Measurements from ENCODE around the gene CDK11B. TPM values are rescaled to one million over a fixed set of nuclear protein-coding genes. Genes with fewer than 3 reads are reported as not detected.

Gene CDK11B
- total RNA-seq, 1 experiment from 2014 or later = 38.6 TPM

DNA sequence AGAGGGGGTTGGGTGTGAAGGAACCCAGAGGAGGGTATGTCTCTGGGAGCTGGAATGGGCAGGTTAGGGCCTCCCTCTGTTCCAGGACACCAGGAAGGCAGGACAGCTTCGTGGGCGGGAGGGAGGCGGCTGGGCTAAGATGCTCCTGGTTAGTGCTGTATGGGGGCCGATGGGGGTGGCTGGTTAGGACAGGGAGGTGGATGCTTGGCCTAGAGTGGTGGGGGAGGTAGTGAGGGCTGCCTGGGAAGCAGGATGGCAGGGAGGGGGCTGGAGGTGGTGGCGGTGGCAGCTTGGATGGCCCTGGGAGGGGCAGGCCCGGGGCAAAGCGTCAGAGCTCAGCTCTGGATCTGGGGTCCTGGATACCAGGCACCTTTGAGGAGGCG is 33.0 kb downstream of the CDK11B start:
- no peaks in the 10 kb centered on the region for H3K36me3 ChIP-seq (ENCODE audit: low read depth, low read length)
- intact Hi-C loops (cut with micrococcal nuclease) = no loop called here
- H3K9me2 ChIP-seq (replicated peaks; ENCODE audit: low read length) = no peaks in the 10 kb centered on the region
- no peak for ATAC-seq
- POLR2A ChIA-PET (ENCODE audit: unreplicated experiment) = no interaction called here
- H3K9me3 ChIP-seq (ENCODE audit: low read length) = no peaks in the 10 kb centered on the region
- no TSS peak for BruUV-seq (replicated peaks)
- no peaks in the 10 kb centered on the region for H3K4me1 ChIP-seq (ENCODE audit: insufficient read depth, low read length)
- H3K4me3 ChIP-seq (ENCODE audit: low read length) = no peak overlapping the region
- DNase-seq = no peak
- no peak overlapping the region for H2AFZ ChIP-seq (ENCODE audit: low read length)
- H3K27ac ChIP-seq (ENCODE audit: low read length) = no peak overlapping the region
- CTCF ChIA-PET = no interaction called here
- no peak overlapping the region for H3K4me2 ChIP-seq (ENCODE audit: low read length)
- H4K20me1 ChIP-seq (ENCODE audit: low read length) = no peaks in the 10 kb centered on the region; the same call in 1 of the 2 replicates
- H3K9ac ChIP-seq (ENCODE audit: low read length) = no peak overlapping the region
- no peaks in the 10 kb centered on the region for H3F3A ChIP-seq (ENCODE audit: low read length, unreplicated experiment)
- H3K79me2 ChIP-seq (ENCODE audit: low read length) = no peaks in the 10 kb centered on the region
- H3K27me3 ChIP-seq (ENCODE audit: low read length) = no peaks in the 10 kb centered on the region
- TF ChIP-seq, protein P1, sequence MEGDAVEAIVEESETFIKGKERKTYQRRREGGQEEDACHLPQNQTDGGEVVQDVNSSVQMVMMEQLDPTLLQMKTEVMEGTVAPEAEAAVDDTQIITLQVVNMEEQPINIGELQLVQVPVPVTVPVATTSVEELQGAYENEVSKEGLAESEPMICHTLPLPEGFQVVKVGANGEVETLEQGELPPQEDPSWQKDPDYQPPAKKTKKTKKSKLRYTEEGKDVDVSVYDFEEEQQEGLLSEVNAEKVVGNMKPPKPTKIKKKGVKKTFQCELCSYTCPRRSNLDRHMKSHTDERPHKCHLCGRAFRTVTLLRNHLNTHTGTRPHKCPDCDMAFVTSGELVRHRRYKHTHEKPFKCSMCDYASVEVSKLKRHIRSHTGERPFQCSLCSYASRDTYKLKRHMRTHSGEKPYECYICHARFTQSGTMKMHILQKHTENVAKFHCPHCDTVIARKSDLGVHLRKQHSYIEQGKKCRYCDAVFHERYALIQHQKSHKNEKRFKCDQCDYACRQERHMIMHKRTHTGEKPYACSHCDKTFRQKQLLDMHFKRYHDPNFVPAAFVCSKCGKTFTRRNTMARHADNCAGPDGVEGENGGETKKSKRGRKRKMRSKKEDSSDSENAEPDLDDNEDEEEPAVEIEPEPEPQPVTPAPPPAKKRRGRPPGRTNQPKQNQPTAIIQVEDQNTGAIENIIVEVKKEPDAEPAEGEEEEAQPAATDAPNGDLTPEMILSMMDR (conservative IDR thresholded peaks at IDR 0.05; ENCODE audit: low read depth, low read length) = no peak
- TF ChIP-seq EZH2 (IDR thresholded peaks at IDR 0.05; ENCODE audit: low read length, unreplicated experiment) (no peak), EZH2phosphoT487 (IDR thresholded peaks at IDR 0.05; ENCODE audit: borderline replicate concordance, low read length) (no peak)

GRCh38 chr1:1625404-1625775 is 33.4 kb downstream of the CDK11B start:
- ATAC-seq = no peak
- no peaks in the 10 kb centered on the region for H3K79me2 ChIP-seq (ENCODE audit: low read length)
- no peaks in the 10 kb centered on the region for H3K9me3 ChIP-seq (ENCODE audit: low read length)
- H3K27me3 ChIP-seq (ENCODE audit: low read length) = no peaks in the 10 kb centered on the region
- H2AFZ ChIP-seq (ENCODE audit: low read length) = no peak overlapping the region
- no peak for DNase-seq
- intact Hi-C loops (cut with micrococcal nuclease) = no loop called here
- no peak overlapping the region for H3K4me2 ChIP-seq (ENCODE audit: low read length)
- peaks cover 3% of the 10 kb centered on the region; the same call in 1 of the 2 replicates for H4K20me1 ChIP-seq (ENCODE audit: low read length)
- POLR2A ChIA-PET (ENCODE audit: unreplicated experiment) = no interaction called here
- no peak overlapping the region for H3K9ac ChIP-seq (ENCODE audit: low read length)
- H3K27ac ChIP-seq (ENCODE audit: low read length) = no peak overlapping the region
- TF ChIP-seq EZH2 (IDR thresholded peaks at IDR 0.05; ENCODE audit: low read length, unreplicated experiment) (no peak), EZH2phosphoT487 (IDR thresholded peaks at IDR 0.05; ENCODE audit: borderline replicate concordance, low read length) (no peak)
- TF ChIP-seq, protein P1 (conservative IDR thresholded peaks at IDR 0.05; ENCODE audit: low read depth, low read length) = no peak
- no peaks in the 10 kb centered on the region for H3K4me1 ChIP-seq (ENCODE audit: insufficient read depth, low read length)
- no peaks in the 10 kb centered on the region for H3F3A ChIP-seq (ENCODE audit: low read length, unreplicated experiment)
- no TSS peak for BruUV-seq (replicated peaks)
- CTCF ChIA-PET = no interaction called here
- no peaks in the 10 kb centered on the region for H3K36me3 ChIP-seq (ENCODE audit: low read depth, low read length)
- H3K4me3 ChIP-seq (ENCODE audit: low read length) = no peak overlapping the region
- H3K9me2 ChIP-seq (replicated peaks; ENCODE audit: low read length) = no peaks in the 10 kb centered on the region

- peaks cover 4% of the 10 kb centered on the region; the same call in 1 of the 2 replicates for H4K20me1 ChIP-seq (ENCODE audit: low read length)
Measured at GRCh38 chr1:1624443-1625403, 34.1 kb downstream of the CDK11B start.

More at GRCh38 chr1:1624443-1625403, 34.1 kb downstream of the CDK11B start:
- DNase-seq (no peak), ATAC-seq (no peak)
- TF ChIP-seq EZH2phosphoT487 (IDR thresholded peaks at IDR 0.05; ENCODE audit: borderline replicate concordance, low read length) (no peak), EZH2 (IDR thresholded peaks at IDR 0.05; ENCODE audit: low read length, unreplicated experiment) (no peak)
- TF ChIP-seq, protein P1 (conservative IDR thresholded peaks at IDR 0.05; ENCODE audit: low read depth, low read length) = no peak
- Histone ChIP-seq H3K4me1 (ENCODE audit: insufficient read depth, low read length) (no peaks in the 10 kb centered on the region), H3K9me3 (ENCODE audit: low read length) (no peaks in the 10 kb centered on the region), H3K4me2 (ENCODE audit: low read length) (no peak overlapping the region), H3K4me3 (ENCODE audit: low read length) (no peak overlapping the region), H3K36me3 (ENCODE audit: low read depth, low read length) (no peaks in the 10 kb centered on the region), H3K9ac (ENCODE audit: low read length) (no peak overlapping the region), H2AFZ (ENCODE audit: low read length) (no peak overlapping the region), H3K27ac (ENCODE audit: low read length) (no peak overlapping the region), H3K27me3 (ENCODE audit: low read length) (no peaks in the 10 kb centered on the region), H3K79me2 (ENCODE audit: low read length) (no peaks in the 10 kb centered on the region), H3K9me2 (replicated peaks; ENCODE audit: low read length) (no peaks in the 10 kb centered on the region), H3F3A (ENCODE audit: low read length, unreplicated experiment) (no peaks in the 10 kb centered on the region)
- ChIA-PET CTCF (no interaction called here), POLR2A (ENCODE audit: unreplicated experiment) (no interaction called here)
- BruUV-seq (replicated peaks) = no TSS peak
- intact Hi-C loops (cut with micrococcal nuclease) = no loop called here

All from PC-3 (cell line).